Neuronal stem cell (in vitro differentiated cells): ENCODE results near the gene TTPAL.

ENCODE experiments used
- DNase-seq: peaks from one replicate; pipeline ENCODE4 v3.0.0-alpha.2; 2013; ENCODE audit warnings: low spot score
- H2AFZ ChIP-seq: one replicate; pipeline ENCODE4 v1.6.1; 2013; ENCODE audit warnings: mild to moderate bottlenecking, low read length, inconsistent platforms
- H2AK5ac ChIP-seq: 2 replicates; pipeline ENCODE4 v1.6.1; 2013; ENCODE audit warnings: low read depth, mild to moderate bottlenecking, inconsistent platforms, low read length, moderate library complexity, mixed read lengths
- H2BK120ac ChIP-seq: 2 replicates; pipeline ENCODE4 v1.6.1; 2013; ENCODE audit warnings: low read depth, mild to moderate bottlenecking, inconsistent platforms, low read length, moderate library complexity, mixed read lengths
- H2BK12ac ChIP-seq: one replicate; pipeline ENCODE4 v1.6.1; 2013; ENCODE audit warnings: low read length, inconsistent platforms
- H2BK15ac ChIP-seq: 2 replicates; pipeline ENCODE4 v1.6.1; 2013; ENCODE audit warnings: mild to moderate bottlenecking, low read length, inconsistent platforms, mixed read lengths
- H2BK5ac ChIP-seq: one replicate; pipeline ENCODE4 v1.6.1; 2013; ENCODE audit warnings: inconsistent platforms, mild to moderate bottlenecking, low read length, moderate library complexity
- H3K14ac ChIP-seq: one replicate; pipeline ENCODE4 v1.6.1; 2013; ENCODE audit warnings: low read length, inconsistent platforms
- H3K18ac ChIP-seq: 2 replicates; pipeline ENCODE4 v1.6.1; 2013; ENCODE audit warnings: low read length, inconsistent platforms
- H3K23ac ChIP-seq: 2 replicates; pipeline ENCODE4 v1.6.1; 2013; ENCODE audit warnings: low read depth, mild to moderate bottlenecking, mixed read lengths, low read length, inconsistent platforms; ENCODE audit not compliant: poor library complexity
- H3K27ac ChIP-seq: replicated peaks from 3 replicates; pipeline ENCODE4 v1.5.1; 2013; ENCODE audit warnings: low read length, inconsistent platforms
- H3K27me3 ChIP-seq, 3 experiments: 2 replicates each; pipeline ENCODE4 v1.6.1; 2013; ENCODE audit warnings: low read length in 3 of 3, mild to moderate bottlenecking in 2 of 3, inconsistent platforms in 1 of 3, low read depth in 1 of 3, mixed read lengths in 1 of 3, moderate library complexity in 1 of 3; ENCODE audit not compliant: control insufficient read depth in 3 of 3, insufficient read depth in 3 of 3
- H3K36me3 ChIP-seq, 2 donors: replicated peaks in 1 of 2; 2 replicates each; pipeline ENCODE4 v1.6.1; 2013; ENCODE audit warnings: low read length in 2 of 2; ENCODE audit not compliant: control insufficient read depth in 2 of 2, insufficient read depth in 2 of 2
- H3K4ac ChIP-seq: 2 replicates; pipeline ENCODE4 v1.6.1; 2013; ENCODE audit warnings: inconsistent platforms, mild to moderate bottlenecking, low read length, moderate library complexity
- H3K4me1 ChIP-seq, 2 donors: 1 replicate in 1 of 2; 2 replicates in 1 of 2; pipeline ENCODE4 v1.6.1; 2013; ENCODE audit warnings: low read length in 2 of 2, low read depth in 1 of 2; ENCODE audit not compliant: control insufficient read depth in 2 of 2, insufficient read depth in 1 of 2
- H3K4me2 ChIP-seq: one replicate; pipeline ENCODE4 v1.6.1; 2013; ENCODE audit warnings: mild to moderate bottlenecking, low read length, inconsistent platforms; ENCODE audit not compliant: insufficient read depth, poor library complexity, severe bottlenecking
- H3K4me3 ChIP-seq, 2 donors: 2 replicates each; pipeline ENCODE4 v1.5.1; 2013; ENCODE audit warnings: low read length in 2 of 2, mild to moderate bottlenecking in 2 of 2, inconsistent platforms in 1 of 2, moderate library complexity in 1 of 2
- H3K79me1 ChIP-seq: one replicate; pipeline ENCODE4 v1.6.1; 2013; ENCODE audit warnings: low read depth, mild to moderate bottlenecking, inconsistent platforms, low read length, moderate library complexity
- H3K9ac ChIP-seq: one replicate; pipeline ENCODE4 v1.6.1; 2013; ENCODE audit warnings: mild to moderate bottlenecking, low read depth, low read length, inconsistent platforms; ENCODE audit not compliant: poor library complexity
- H3K9me3 ChIP-seq, 2 donors: replicated peaks in 1 of 2; 2 replicates each; pipeline versions ENCODE3 to v1.6.1; 2013; ENCODE audit warnings: low read length in 2 of 2, mild to moderate bottlenecking in 2 of 2, inconsistent platforms in 1 of 2, low read depth in 1 of 2, mixed read lengths in 1 of 2, moderate library complexity in 1 of 2; ENCODE audit not compliant: control insufficient read depth in 2 of 2, insufficient read depth in 1 of 2
- H4K8ac ChIP-seq: one replicate; pipeline ENCODE4 v1.6.1; 2013; ENCODE audit warnings: low read depth, mild to moderate bottlenecking, inconsistent platforms, low read length, moderate library complexity
- H4K91ac ChIP-seq: one replicate; pipeline ENCODE4 v1.6.1; 2013; ENCODE audit warnings: low read length, low read depth, mild to moderate bottlenecking, inconsistent platforms; ENCODE audit not compliant: poor library complexity
- WGBS, 2 donors: extraction: QIAGEN DNeasy Blood & Tissue Kit; methylation state at CpG; one replicate each; pipeline ENCODE4 v1.1.7; 2013; ENCODE audit warnings: missing lambda C conversion rate in 2 of 2, mixed read lengths in 1 of 2; ENCODE audit not compliant: insufficient read length in 2 of 2, insufficient replicate concordance in 1 of 2; ENCODE audit errors: extremely low coverage in 2 of 2; 5-methylcytosine and 5-hydroxymethylcytosine counted together

The TTPAL gene

GRCh38 chr20:44491635-44492395 is 16.1 kb downstream of the TTPAL start:
- Histone ChIP-seq H3K4me2 (no peak overlapping the region), H3K27ac (no peak overlapping the region), H4K8ac (no peak overlapping the region), H3K27me3 (no peaks in the 10 kb centered on the region), H3K14ac (no peak overlapping the region), H2BK15ac (no peak overlapping the region), H3K36me3 (peaks cover 28 to 84% of the 10 kb centered on the region in 2 donors), H3K9me3 (no peaks in the 10 kb centered on the region), H3K4me3 (no peak overlapping the region), H2BK120ac (no peak overlapping the region), H4K91ac (no peak overlapping the region), H3K18ac (no peak overlapping the region), H2AFZ (no peak overlapping the region), H3K79me1 (no peaks in the 10 kb centered on the region), H2BK5ac (no peak overlapping the region), H3K4me1 (no peaks in the 10 kb centered on the region), H3K9ac (no peak overlapping the region), H2AK5ac (no peak overlapping the region), H3K23ac (no peak overlapping the region), H2BK12ac (no peak overlapping the region), H3K4ac (no peak overlapping the region)
- DNase-seq = no peak
- WGBS, 2 donors = no CpG with 5 or more reads among the region's 5 CpGs

- H4K8ac ChIP-seq = no peak overlapping the region
- no peaks in the 10 kb centered on the region for H3K79me1 ChIP-seq
- no peak overlapping the region for H2BK12ac ChIP-seq
- H3K4me1 ChIP-seq = no peaks in the 10 kb centered on the region
- no peak overlapping the region for H3K9ac ChIP-seq
- no peak overlapping the region for H2AK5ac ChIP-seq
- H2BK15ac ChIP-seq = no peak overlapping the region
- H3K18ac ChIP-seq = no peak overlapping the region
- WGBS, 2 donors = no CpG with 5 or more reads among the region's 1 CpG
- no peak overlapping the region for H3K14ac ChIP-seq
- no peak overlapping the region for H3K4ac ChIP-seq
- H2BK5ac ChIP-seq = no peak overlapping the region
- DNase-seq = no peak
- no peak overlapping the region for H3K4me2 ChIP-seq
- no peak overlapping the region for H2BK120ac ChIP-seq
- no peak overlapping the region for H3K27ac ChIP-seq
- no peaks in the 10 kb centered on the region for H3K27me3 ChIP-seq
- H2AFZ ChIP-seq = no peak overlapping the region
- H3K9me3 ChIP-seq = no peaks in the 10 kb centered on the region
- no peak overlapping the region for H4K91ac ChIP-seq
- no peak overlapping the region for H3K4me3 ChIP-seq
- H3K36me3 ChIP-seq = peaks cover 18 to 85% of the 10 kb centered on the region in 2 donors
- H3K23ac ChIP-seq = no peak overlapping the region
Measured at GRCh38 chr20:44494266-44494665, 18.6 kb downstream of the TTPAL start.

GRCh38 chr20:44494681-44495080 is 19.0 kb downstream of the TTPAL start:
- Histone ChIP-seq H3K36me3 (peaks cover 16 to 85% of the 10 kb centered on the region in 2 donors), H3K9ac (no peak overlapping the region), H4K91ac (no peak overlapping the region), H3K4ac (no peak overlapping the region), H3K9me3 (no peaks in the 10 kb centered on the region), H2AK5ac (no peak overlapping the region), H2BK15ac (no peak overlapping the region), H2BK12ac (no peak overlapping the region), H3K14ac (no peak overlapping the region), H3K27ac (no peak overlapping the region), H3K4me1 (no peaks in the 10 kb centered on the region), H2AFZ (no peak overlapping the region), H4K8ac (no peak overlapping the region), H3K4me2 (no peak overlapping the region), H3K4me3 (no peak overlapping the region), H3K23ac (no peak overlapping the region), H3K27me3 (no peaks in the 10 kb centered on the region), H2BK5ac (no peak overlapping the region), H2BK120ac (no peak overlapping the region), H3K79me1 (no peaks in the 10 kb centered on the region), H3K18ac (no peak overlapping the region)
- WGBS, 2 donors = no CpG with 5 or more reads among the region's 3 CpGs
- no peak for DNase-seq

- H3K27ac ChIP-seq = no peak overlapping the region
- H3K36me3 ChIP-seq = peaks cover 15 to 85% of the 10 kb centered on the region in 2 donors
- no peaks in the 10 kb centered on the region for H3K27me3 ChIP-seq
- no peak overlapping the region for H2BK12ac ChIP-seq
- H3K4ac ChIP-seq = no peak overlapping the region
- DNase-seq = no peak
- H2BK120ac ChIP-seq = no peak overlapping the region
- no peak overlapping the region for H3K14ac ChIP-seq
- no peak overlapping the region for H3K23ac ChIP-seq
- H3K9me3 ChIP-seq = no peaks in the 10 kb centered on the region
- no peak overlapping the region for H4K8ac ChIP-seq
- H2BK15ac ChIP-seq = no peak overlapping the region
- no peak overlapping the region for H3K18ac ChIP-seq
- no CpG with 5 or more reads among the region's 1 CpG for WGBS, 2 donors
- no peak overlapping the region for H3K4me3 ChIP-seq
- H3K9ac ChIP-seq = no peak overlapping the region
- H3K4me1 ChIP-seq = no peaks in the 10 kb centered on the region
- no peak overlapping the region for H2AFZ ChIP-seq
- H3K79me1 ChIP-seq = no peaks in the 10 kb centered on the region
- H4K91ac ChIP-seq = no peak overlapping the region
- no peak overlapping the region for H2BK5ac ChIP-seq
- no peak overlapping the region for H2AK5ac ChIP-seq
- no peak overlapping the region for H3K4me2 ChIP-seq
Measured at GRCh38 chr20:44495257-44495656, 19.6 kb downstream of the TTPAL start.
